A375 (cell line): ENCODE data around the gene STRADA. TPM values are rescaled to one million over a fixed set of nuclear protein-coding genes. Genes with fewer than 3 reads are reported as not detected.

Source experiments
- total RNA-seq: library from RNA; depleted of rRNA; stranded (reverse); fragments of >200 nt; shearing (Covaris generic); gene quantifications from 2 replicates; pipeline ENCODE4 v1.2.3, GENCODE V29; 2014; rRNA removed

STRADA gene
- total RNA-seq: 18.3 and 22.6 TPM in 2 replicates

GRCh38 chr17:63741408-63742173 lies at the start of gene STRADA:
STRADA (minus strand) TSS chr17:63741799; CDS start chr17:63728369, 13,430 bp downstream.

GRCh38 chr17:63774141-63774968 lies 32.8 kb upstream of the STRADA start, which contains the start of gene DDX42:
DDX42 (plus strand) TSS chr17:63774170; CDS start chr17:63787050, 12,880 bp downstream.

GRCh38 chr17:63773272-63774140 lies 31.9 kb upstream of the STRADA start, which contains the start of gene CCDC47:
CCDC47 (minus strand) TSS chr17:63773597; CDS start chr17:63766175, 7,422 bp downstream.

GRCh38 chr17:63699638-63700527 lies 41.7 kb downstream of the STRADA start, which contains the start of gene LIMD2:
LIMD2 (minus strand) TSS chr17:63700125; CDS start chr17:63699298, 827 bp downstream.

Other genes with a start within 250 kb of the STRADA start
- gene KCNH6, start 218.4 kb downstream of the STRADA start, total RNA-seq: not detected in 2 replicates
- 25.4 and 27.5 TPM in 2 replicates for gene DCAF7, start 191.3 kb downstream of the STRADA start, total RNA-seq
- 30.1 and 30.6 TPM in 2 replicates for gene TACO1, start 140.9 kb downstream of the STRADA start, total RNA-seq
- gene MAP3K3, start 119.4 kb downstream of the STRADA start, total RNA-seq: 19.0 and 22.9 TPM in 2 replicates
- 20.9 and 23.7 TPM in 2 replicates for gene LIMD2, start 41.7 kb downstream of the STRADA start, total RNA-seq
- 73.7 and 79.6 TPM in 2 replicates for gene CCDC47, start 31.8 kb upstream of the STRADA start, total RNA-seq
- gene DDX42, start 32.4 kb upstream of the STRADA start, total RNA-seq: 61.0 and 70.2 TPM in 2 replicates
- 100 and 120 TPM in 2 replicates for gene PSMC5, start 85.6 kb upstream of the STRADA start, total RNA-seq
- gene FTSJ3, start 85.9 kb upstream of the STRADA start, total RNA-seq: 143 and 158 TPM in 2 replicates
- 109 and 111 TPM in 2 replicates for gene SMARCD2, start 100.9 kb upstream of the STRADA start, total RNA-seq
- gene CSH2, start 131.9 kb upstream of the STRADA start, total RNA-seq: not detected in 2 replicates
- not detected in 2 replicates for gene GH2, start 140.1 kb upstream of the STRADA start, total RNA-seq
- not detected in 2 replicates for gene CSH1, start 154.8 kb upstream of the STRADA start, total RNA-seq
- gene CSHL1, start 169.5 kb upstream of the STRADA start, total RNA-seq: not detected in 2 replicates
- gene GH1, start 177.0 kb upstream of the STRADA start, total RNA-seq: not detected in 2 replicates
- gene CD79B, start 190.5 kb upstream of the STRADA start, total RNA-seq: not detected in 2 replicates
- not detected in 2 replicates for gene SCN4A, start 231.1 kb upstream of the STRADA start, total RNA-seq